ENCODE data around the gene TAPT1. TPM values are rescaled to one million over a fixed set of nuclear protein-coding genes. Genes with fewer than 3 reads are reported as not detected.

Gene TAPT1
- total RNA-seq, 1 donor from 2014 or later, result 46.1 TPM

- DNase-seq, result no peak
Measured at GRCh38 chr4:16131293-16131692, 95.0 kb downstream of the TAPT1 start.

- DNase-seq, result no peak
Measured at GRCh38 chr4:16129336-16129735, 96.9 kb downstream of the TAPT1 start.

- DNase-seq, result no peak
Measured at GRCh38 chr4:16126714-16127113, 99.6 kb downstream of the TAPT1 start.

GRCh38 chr4:16125571-16126445, 100.5 kb downstream of the TAPT1 start:
- no peak for DNase-seq

- DNase-seq, result peak; percentile 44
Measured at GRCh38 chr4:16124232-16124631, 102.0 kb downstream of the TAPT1 start.

- peak; percentile 53 for DNase-seq
Measured at GRCh38 chr4:16123356-16124084, 102.8 kb downstream of the TAPT1 start.

GRCh38 chr4:16122784-16123183, 103.5 kb downstream of the TAPT1 start:
- no peak for DNase-seq

GRCh38 chr4:16122308-16122711, 104.0 kb downstream of the TAPT1 start:
- no peak for DNase-seq

- DNase-seq, result no peak
Measured at GRCh38 chr4:16120720-16121119, 105.6 kb downstream of the TAPT1 start.

- DNase-seq, result no peak
Measured at GRCh38 chr4:16119981-16120380, 106.3 kb downstream of the TAPT1 start.

- DNase-seq, result peak; percentile 59
Measured at GRCh38 chr4:16118090-16118489, 108.2 kb downstream of the TAPT1 start.

- DNase-seq, result no peak
Measured at GRCh38 chr4:16117164-16117563, 109.1 kb downstream of the TAPT1 start.

GRCh38 chr4:16116493-16116990, 109.7 kb downstream of the TAPT1 start:
- DNase-seq, result peak; percentile 34

GRCh38 chr4:16116019-16116418, 110.3 kb downstream of the TAPT1 start:
- DNase-seq, result peak; percentile 57

GRCh38 chr4:16114546-16114945, 111.7 kb downstream of the TAPT1 start:
- DNase-seq, result peak; percentile 26

GRCh38 chr4:16113741-16114140, 112.5 kb downstream of the TAPT1 start:
- DNase-seq, result no peak

GRCh38 chr4:16111533-16111932, 114.7 kb downstream of the TAPT1 start:
- no peak for DNase-seq

- DNase-seq, result no peak
Measured at GRCh38 chr4:16110661-16111290, 115.5 kb downstream of the TAPT1 start.

Data from tongue (tissue), 2 donors.